Neural cell (in vitro differentiated cells): ENCODE data around the gene LRPPRC. TPM values are rescaled to one million over a fixed set of nuclear protein-coding genes. Genes with fewer than 3 reads are reported as not detected.

Experiments
- H2AFZ ChIP-seq: fragments of 200-600, 300-800 bp; sonication (generic), shearing (Covaris generic); 2 replicates; pipeline ENCODE4 v1.6.0; 2014; ENCODE audit warnings: low read depth, mild to moderate bottlenecking, antibody characterized with exemption, low read length, moderate library complexity
- H3F3A ChIP-seq: fragments of 200-600 bp; shearing (Covaris generic); 2 replicates; pipeline ENCODE4 v1.6.1; 2016; ENCODE audit warnings: mild to moderate bottlenecking, moderate library complexity, mixed read lengths, antibody characterized with exemption, low read length; ENCODE audit not compliant: insufficient read depth, poor library complexity, severe bottlenecking
- H3K27ac ChIP-seq: fragments of 200-600, 300-800 bp; sonication (generic), shearing (Covaris generic); 2 replicates; pipeline ENCODE4 v1.5.1; 2014; ENCODE audit warnings: mild to moderate bottlenecking, low read length, moderate library complexity
- H3K27me3 ChIP-seq: fragments of 300-800, 200-600 bp; sonication (generic), shearing (Covaris generic); 2 replicates; pipeline ENCODE4 v1.6.0; 2014; ENCODE audit warnings: mild to moderate bottlenecking, low read depth, low read length, moderate library complexity; ENCODE audit not compliant: insufficient read depth
- H3K36me3 ChIP-seq: fragments of 300-800, 200-600 bp; sonication (generic), shearing (Covaris generic); 2 replicates; pipeline ENCODE4 v1.5.1; 2014; ENCODE audit warnings: mild to moderate bottlenecking, antibody characterized with exemption, low read length, moderate library complexity; ENCODE audit not compliant: insufficient read depth
- H3K4me2 ChIP-seq: fragments of 300-800, 200-600 bp; sonication (generic), shearing (Covaris generic); 2 replicates; pipeline ENCODE4 v1.6.0; 2014; ENCODE audit warnings: mild to moderate bottlenecking, low read length
- H3K4me3 ChIP-seq: fragments of 300-800, 200-600 bp; sonication (generic), shearing (Covaris generic); 2 replicates; pipeline ENCODE4 v1.5.1; 2014; ENCODE audit warnings: mild to moderate bottlenecking, low read length, moderate library complexity
- H3K79me2 ChIP-seq: fragments of 200-600 bp; shearing (Covaris generic); replicated peaks from 2 replicates; pipeline ENCODE4 v1.6.0; 2014; ENCODE audit warnings: mild to moderate bottlenecking, low read length, moderate library complexity; ENCODE audit not compliant: insufficient read depth
- H3K9ac ChIP-seq: fragments of 300-800, 200-600 bp; sonication (generic), shearing (Covaris generic); 2 replicates; pipeline ENCODE4 v1.6.1; 2016; ENCODE audit warnings: mild to moderate bottlenecking, low read length, mixed read lengths
- H3K9me2 ChIP-seq: fragments of 200-600 bp; shearing (Covaris generic); 2 replicates; pipeline ENCODE4 v1.6.1; 2016; ENCODE audit warnings: mild to moderate bottlenecking, low read length, mixed read lengths; ENCODE audit not compliant: insufficient read depth
- H3K9me3 ChIP-seq: fragments of 200-600, 300-800 bp; sonication (generic), shearing (Covaris generic); 2 replicates; pipeline ENCODE4 v1.6.1; 2016; ENCODE audit warnings: mild to moderate bottlenecking, mixed run types, low read length, moderate library complexity, mixed read lengths
- H4K20me1 ChIP-seq: fragments of 200-600 bp; shearing (Covaris generic); 2 replicates; pipeline ENCODE4 v1.6.1; 2016; ENCODE audit warnings: mild to moderate bottlenecking, mixed run types; ENCODE audit not compliant: insufficient read depth
- CTCF ChIP-seq: fragments of 450-650 bp; IDR thresholded peaks from 2 replicates; pipeline ENCODE4 v1.5.1; 2014; ENCODE audit warnings: antibody characterized with exemption, mild to moderate bottlenecking, moderate library complexity; ENCODE audit not compliant: poor library complexity, severe bottlenecking
- EP300 ChIP-seq: fragments of 450-650 bp; conservative IDR thresholded peaks from 2 replicates; pipeline ENCODE4 v1.6.1; 2014; ENCODE audit warnings: antibody characterized with exemption, mild to moderate bottlenecking, moderate library complexity; ENCODE audit not compliant: poor library complexity, severe bottlenecking
- EZH2 ChIP-seq: fragments of 200-600, 300-800 bp; shearing (Covaris generic), sonication (generic); IDR thresholded peaks from 2 replicates; pipeline ENCODE4 v1.6.1; 2014; ENCODE audit warnings: antibody characterized with exemption, low read length, borderline replicate concordance, mild to moderate bottlenecking; ENCODE audit not compliant: insufficient read depth, poor library complexity, severe bottlenecking
- MXI1 ChIP-seq: fragments of 450-650 bp; conservative IDR thresholded peaks from 2 replicates; pipeline ENCODE4 v1.6.1; 2014; ENCODE audit warnings: antibody characterized with exemption, mild to moderate bottlenecking; ENCODE audit not compliant: poor library complexity, severe bottlenecking
- POLR2AphosphoS5 ChIP-seq: IDR thresholded peaks from 2 replicates; pipeline ENCODE4 v1.6.1; 2012
- RAD21 ChIP-seq: fragments of 450-650 bp; conservative IDR thresholded peaks from 2 replicates; pipeline ENCODE4 v1.6.1; 2014; ENCODE audit warnings: antibody characterized with exemption, mild to moderate bottlenecking, moderate library complexity
- SMC3 ChIP-seq: fragments of 450-650 bp; conservative IDR thresholded peaks from 2 replicates; pipeline ENCODE4 v1.6.1; 2014; ENCODE audit warnings: antibody characterized with exemption, mild to moderate bottlenecking, moderate library complexity; ENCODE audit not compliant: poor library complexity
- TAF1 ChIP-seq: IDR thresholded peaks from 2 replicates; pipeline ENCODE4 v1.6.1; 2012; ENCODE audit warnings: low read depth
- polyA plus RNA-seq: library from polyadenylated mRNA; depleted of rRNA; stranded (reverse); fragments of >200 nt; gene quantifications from 2 replicates; pipeline ENCODE4 v1.2.3, GENCODE V29; 2014
- TF ChIP-seq, protein P1 (sequence below): IDR thresholded peaks from 2 replicates; pipeline ENCODE4 v1.6.1; 2012; ENCODE audit warnings: borderline replicate concordance

The LRPPRC gene
- polyA plus RNA-seq, 1 donor from 2014 or later: 63.1 TPM

GRCh38 chr2:43846140-43846793 lies 149.5 kb downstream of the LRPPRC start:
- no peak overlapping the region for H3K4me2 ChIP-seq
- no peaks in the 10 kb centered on the region for H3K79me2 ChIP-seq
- no peaks in the 10 kb centered on the region for H3K9me3 ChIP-seq
- TF ChIP-seq RAD21 (no peak), POLR2AphosphoS5 (no peak), MXI1 (no peak), EZH2 (no peak), EP300 (no peak), CTCF (no peak), SMC3 (no peak), TAF1 (no peak)
- TF ChIP-seq, protein P1, sequence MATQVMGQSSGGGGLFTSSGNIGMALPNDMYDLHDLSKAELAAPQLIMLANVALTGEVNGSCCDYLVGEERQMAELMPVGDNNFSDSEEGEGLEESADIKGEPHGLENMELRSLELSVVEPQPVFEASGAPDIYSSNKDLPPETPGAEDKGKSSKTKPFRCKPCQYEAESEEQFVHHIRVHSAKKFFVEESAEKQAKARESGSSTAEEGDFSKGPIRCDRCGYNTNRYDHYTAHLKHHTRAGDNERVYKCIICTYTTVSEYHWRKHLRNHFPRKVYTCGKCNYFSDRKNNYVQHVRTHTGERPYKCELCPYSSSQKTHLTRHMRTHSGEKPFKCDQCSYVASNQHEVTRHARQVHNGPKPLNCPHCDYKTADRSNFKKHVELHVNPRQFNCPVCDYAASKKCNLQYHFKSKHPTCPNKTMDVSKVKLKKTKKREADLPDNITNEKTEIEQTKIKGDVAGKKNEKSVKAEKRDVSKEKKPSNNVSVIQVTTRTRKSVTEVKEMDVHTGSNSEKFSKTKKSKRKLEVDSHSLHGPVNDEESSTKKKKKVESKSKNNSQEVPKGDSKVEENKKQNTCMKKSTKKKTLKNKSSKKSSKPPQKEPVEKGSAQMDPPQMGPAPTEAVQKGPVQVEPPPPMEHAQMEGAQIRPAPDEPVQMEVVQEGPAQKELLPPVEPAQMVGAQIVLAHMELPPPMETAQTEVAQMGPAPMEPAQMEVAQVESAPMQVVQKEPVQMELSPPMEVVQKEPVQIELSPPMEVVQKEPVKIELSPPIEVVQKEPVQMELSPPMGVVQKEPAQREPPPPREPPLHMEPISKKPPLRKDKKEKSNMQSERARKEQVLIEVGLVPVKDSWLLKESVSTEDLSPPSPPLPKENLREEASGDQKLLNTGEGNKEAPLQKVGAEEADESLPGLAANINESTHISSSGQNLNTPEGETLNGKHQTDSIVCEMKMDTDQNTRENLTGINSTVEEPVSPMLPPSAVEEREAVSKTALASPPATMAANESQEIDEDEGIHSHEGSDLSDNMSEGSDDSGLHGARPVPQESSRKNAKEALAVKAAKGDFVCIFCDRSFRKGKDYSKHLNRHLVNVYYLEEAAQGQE: no peak
- no peak overlapping the region for H3K9ac ChIP-seq
- H3K27ac ChIP-seq: no peak overlapping the region
- no peaks in the 10 kb centered on the region for H3F3A ChIP-seq
- H2AFZ ChIP-seq: no peak overlapping the region
- no peaks in the 10 kb centered on the region for H4K20me1 ChIP-seq
- no peaks in the 10 kb centered on the region for H3K27me3 ChIP-seq
- no peaks in the 10 kb centered on the region for H3K36me3 ChIP-seq
- H3K9me2 ChIP-seq: no peaks in the 10 kb centered on the region
- no peak overlapping the region for H3K4me3 ChIP-seq

DNA sequence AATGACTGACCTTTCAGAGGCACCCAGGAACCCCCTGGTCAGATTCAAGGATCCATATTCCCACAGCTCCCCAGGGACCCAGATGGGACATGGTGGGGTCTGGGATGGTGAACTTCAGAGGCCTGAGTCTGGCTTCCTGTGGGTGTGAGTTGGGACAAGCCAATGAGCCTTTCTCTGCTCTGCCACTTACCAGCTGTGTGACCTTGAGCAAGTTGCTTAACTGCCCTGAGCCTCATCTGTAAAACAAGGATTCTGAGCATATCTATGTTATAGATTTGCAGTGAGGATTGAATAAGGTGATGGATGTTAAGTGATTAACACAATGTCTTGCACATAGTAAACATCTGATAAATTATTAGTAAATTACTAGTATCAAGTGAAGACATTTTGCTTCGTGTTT lies 150.6 kb downstream of the LRPPRC start:
- H4K20me1 ChIP-seq: no peaks in the 10 kb centered on the region
- H3K27me3 ChIP-seq: no peaks in the 10 kb centered on the region
- no peaks in the 10 kb centered on the region for H3K9me2 ChIP-seq
- no peak overlapping the region for H3K4me3 ChIP-seq
- TF ChIP-seq EZH2 (no peak), SMC3 (no peak), POLR2AphosphoS5 (no peak), RAD21 (no peak), EP300 (no peak), CTCF (no peak), TAF1 (no peak), MXI1 (no peak)
- TF ChIP-seq, protein P1: no peak
- H3K79me2 ChIP-seq: no peaks in the 10 kb centered on the region
- no peaks in the 10 kb centered on the region for H3F3A ChIP-seq
- no peak overlapping the region for H3K27ac ChIP-seq
- H3K4me2 ChIP-seq: no peak overlapping the region
- no peak overlapping the region for H2AFZ ChIP-seq
- no peaks in the 10 kb centered on the region for H3K9me3 ChIP-seq
- H3K36me3 ChIP-seq: no peaks in the 10 kb centered on the region
- H3K9ac ChIP-seq: no peak overlapping the region
